Hepatocyte (in vitro differentiated cells): Measurements from ENCODE around the gene ACKR4. TPM values are rescaled to one million over a fixed set of nuclear protein-coding genes. Genes with fewer than 3 reads are reported as not detected.
"Not testable (repeated sequence)": the region's sequence is repeated elsewhere in the genome, so short reads cannot be mapped to it uniquely, and the experiment has no call there.

ENCODE experiments used
- DNase-seq: peaks from one replicate; pipeline ENCODE4 v3.0.0-alpha.2; 2016; ENCODE audit warnings: low spot score
- H2AFZ ChIP-seq: fragments of 200-600 bp; sonication (generic); 2 replicates; pipeline ENCODE4 v1.6.0; 2016; ENCODE audit warnings: antibody characterized with exemption, mild to moderate bottlenecking
- H3K27ac ChIP-seq: fragments of 200-600 bp; sonication (generic); 2 replicates; pipeline ENCODE4 v1.5.1; 2016; ENCODE audit warnings: mild to moderate bottlenecking
- H3K27me3 ChIP-seq: fragments of 200-600 bp; sonication (generic); 2 replicates; pipeline ENCODE4 v1.6.1; 2016
- H3K36me3 ChIP-seq: fragments of 200-600 bp; sonication (generic); replicated peaks from 2 replicates; pipeline ENCODE4 v1.5.1; 2016; ENCODE audit warnings: low read depth; ENCODE audit not compliant: insufficient read depth
- H3K4me1 ChIP-seq: fragments of 200-600 bp; sonication (generic); 2 replicates; pipeline ENCODE4 v1.5.1; 2016; ENCODE audit warnings: mild to moderate bottlenecking, moderate library complexity; ENCODE audit not compliant: insufficient read depth
- H3K4me2 ChIP-seq: fragments of 200-600 bp; sonication (generic); 2 replicates; pipeline ENCODE4 v1.6.0; 2016
- H3K4me3 ChIP-seq: fragments of 200-600 bp; sonication (generic); 2 replicates; pipeline ENCODE4 v1.5.1; 2016; ENCODE audit warnings: mild to moderate bottlenecking
- H3K79me2 ChIP-seq: fragments of 200-600 bp; sonication (generic); 2 replicates; pipeline ENCODE4 v1.6.0; 2017; ENCODE audit warnings: mild to moderate bottlenecking
- H3K9me2 ChIP-seq: fragments of 200-600 bp; sonication (generic); replicated peaks from 2 replicates; pipeline ENCODE4 v1.6.0; 2017; ENCODE audit warnings: mild to moderate bottlenecking; ENCODE audit not compliant: insufficient read depth
- H3K9me3 ChIP-seq: fragments of 200-600 bp; sonication (generic); 2 replicates; pipeline ENCODE4 v1.5.1; 2016; ENCODE audit warnings: low read depth, mild to moderate bottlenecking
- H4K20me1 ChIP-seq: fragments of 200-600 bp; sonication (generic); 2 replicates; pipeline ENCODE4 v1.6.0; 2016; ENCODE audit warnings: mild to moderate bottlenecking; ENCODE audit not compliant: insufficient read depth, poor library complexity, severe bottlenecking
- CTCF ChIP-seq: fragments of 200-600 bp; sonication (generic); IDR thresholded peaks from 2 replicates; pipeline ENCODE4 v1.5.1; 2016; ENCODE audit warnings: antibody characterized with exemption, mild to moderate bottlenecking; ENCODE audit not compliant: poor library complexity
- EZH2 ChIP-seq: fragments of 200-600 bp; sonication (generic); IDR thresholded peaks from 2 replicates; pipeline ENCODE4 v1.6.1; 2016; ENCODE audit warnings: antibody characterized with exemption, mild to moderate bottlenecking, borderline replicate concordance
- EZH2phosphoT487 ChIP-seq: fragments of 200-600 bp; sonication (generic); IDR thresholded peaks from one replicate; pipeline ENCODE4 v1.6.1; 2018; ENCODE audit warnings: antibody characterized with exemption, mild to moderate bottlenecking, low read depth, moderate library complexity; ENCODE audit not compliant: unreplicated experiment, severe bottlenecking
- WGBS: methylation state at CpG from one replicate; pipeline ENCODE4 v1.1.6; 2016; ENCODE audit warnings: low lambda C conversion rate; ENCODE audit errors: missing lambda C conversion rate; 5-methylcytosine and 5-hydroxymethylcytosine counted together
- polyA plus RNA-seq: library from polyadenylated mRNA; unstranded; fragments of >200 nt; fragmentation: Nextera tagmentation; extraction: Ambion mirVana; gene quantifications from 2 replicates; pipeline ENCODE4 v1.2.1, GENCODE V29; 2016
- total RNA-seq: library from RNA; depleted of rRNA; stranded (reverse); fragments of >200 nt; gene quantifications from 2 replicates; pipeline ENCODE4 v1.2.3, GENCODE V29; 2014

The ACKR4 gene
- total and polyA plus RNA-seq, 2 experiments from 2014 or later, result 1.2 to 1.8 TPM

- 93% methylated on average over 2 of the region's 2 CpGs for WGBS
- Histone ChIP-seq H3K9me3 (no peaks in the 10 kb centered on the region), H3K4me2 (no peak overlapping the region), H3K79me2 (no peaks in the 10 kb centered on the region), H4K20me1 (no peaks in the 10 kb centered on the region), H3K27me3 (no peaks in the 10 kb centered on the region), H2AFZ (no peak overlapping the region), H3K27ac (no peak overlapping the region), H3K36me3 (no peaks in the 10 kb centered on the region), H3K9me2 (no peaks in the 10 kb centered on the region), H3K4me1 (no peaks in the 10 kb centered on the region), H3K4me3 (no peak overlapping the region)
- TF ChIP-seq EZH2phosphoT487, result no peak
- no peak for DNase-seq
Observed at GRCh38 chr3:132597660-132598059, 590 bp downstream of the ACKR4 start.

- Histone ChIP-seq H3K27ac (no peak overlapping the region), H3K79me2 (no peaks in the 10 kb centered on the region), H3K9me2 (no peaks in the 10 kb centered on the region), H3K4me2 (no peak overlapping the region), H3K36me3 (no peaks in the 10 kb centered on the region), H4K20me1 (no peaks in the 10 kb centered on the region), H3K9me3 (no peaks in the 10 kb centered on the region), H3K27me3 (no peaks in the 10 kb centered on the region), H3K4me1 (no peaks in the 10 kb centered on the region), H2AFZ (no peak overlapping the region), H3K4me3 (no peak overlapping the region)
- 84% methylated on average over 3 of the region's 3 CpGs for WGBS
- TF ChIP-seq CTCF (no peak), EZH2phosphoT487 (no peak), EZH2 (no peak)
- DNase-seq, result no peak
Observed at GRCh38 chr3:132598181-132598580, 1.1 kb downstream of the ACKR4 start.

DNA sequence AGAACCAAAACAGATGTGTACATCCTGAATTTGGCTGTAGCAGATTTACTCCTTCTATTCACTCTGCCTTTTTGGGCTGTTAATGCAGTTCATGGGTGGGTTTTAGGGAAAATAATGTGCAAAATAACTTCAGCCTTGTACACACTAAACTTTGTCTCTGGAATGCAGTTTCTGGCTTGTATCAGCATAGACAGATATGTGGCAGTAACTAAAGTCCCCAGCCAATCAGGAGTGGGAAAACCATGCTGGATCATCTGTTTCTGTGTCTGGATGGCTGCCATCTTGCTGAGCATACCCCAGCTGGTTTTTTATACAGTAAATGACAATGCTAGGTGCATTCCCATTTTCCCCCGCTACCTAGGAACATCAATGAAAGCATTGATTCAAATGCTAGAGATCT lies 3.5 kb downstream of the ACKR4 start:
- H3K36me3 ChIP-seq, H3K9me3 ChIP-seq, H3K4me1 ChIP-seq, H3K4me3 ChIP-seq, DNase-seq, H3K27ac ChIP-seq, H3K4me2 ChIP-seq, H4K20me1 ChIP-seq, H2AFZ ChIP-seq, H3K9me2 ChIP-seq, H3K27me3 ChIP-seq, H3K79me2 ChIP-seq: not testable (repeated sequence)
- WGBS, result no CpG with 5 or more reads among the region's 1 CpG

DNA sequence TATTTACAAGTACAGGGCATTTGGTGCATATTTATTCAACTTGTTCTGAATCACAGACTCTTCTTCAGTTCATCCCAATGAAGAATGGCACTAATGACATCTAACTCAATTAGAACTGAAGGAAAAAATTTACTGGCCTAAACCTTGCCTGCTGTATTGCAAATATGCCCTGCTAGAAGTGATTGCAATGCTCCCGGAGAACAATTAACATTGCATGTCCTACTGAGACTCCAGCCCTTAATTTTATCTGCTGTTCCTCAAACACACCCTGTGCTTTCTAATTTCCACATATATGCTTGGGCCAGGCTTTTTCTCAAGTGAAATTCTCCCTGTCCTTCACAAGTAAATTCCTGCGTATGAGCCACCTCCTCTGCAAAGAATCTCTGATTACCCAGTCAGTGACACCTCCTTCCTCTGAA lies 8.3 kb downstream of the ACKR4 start:
- no peaks in the 10 kb centered on the region for H3K9me3 ChIP-seq
- H3K4me1 ChIP-seq, result no peaks in the 10 kb centered on the region
- no peak overlapping the region for H3K4me3 ChIP-seq
- DNase-seq, result no peak
- H3K36me3 ChIP-seq, result no peaks in the 10 kb centered on the region
- H3K9me2 ChIP-seq, result no peaks in the 10 kb centered on the region
- H2AFZ ChIP-seq, result no peak overlapping the region
- no peaks in the 10 kb centered on the region for H4K20me1 ChIP-seq
- TF ChIP-seq CTCF (no peak), EZH2 (no peak), EZH2phosphoT487 (no peak)
- no peaks in the 10 kb centered on the region for H3K27me3 ChIP-seq
- 83% methylated on average over 2 of the region's 2 CpGs for WGBS
- H3K79me2 ChIP-seq, result no peaks in the 10 kb centered on the region
- H3K4me2 ChIP-seq, result no peak overlapping the region
- H3K27ac ChIP-seq, result no peak overlapping the region
